GM19328 (cell line): ENCODE measurements around the gene TP63.

Experiments used
- ATAC-seq: cut with Tn5 transposase; IDR thresholded peaks from one replicate; pipeline ENCODE4 v1.9.1; 2021; ENCODE audit warnings: mild to moderate bottlenecking, moderate library complexity; ENCODE audit not compliant: unreplicated experiment

Gene TP63

GRCh38 chr3:189680723-189681122 is 49.5 kb downstream of the TP63 start:
- no peak for ATAC-seq

GRCh38 chr3:189683546-189684255 is 52.5 kb downstream of the TP63 start:
- no peak for ATAC-seq

GRCh38 chr3:189684317-189684716 is 53.1 kb downstream of the TP63 start:
- ATAC-seq: no peak

GRCh38 chr3:189685291-189685690 is 54.1 kb downstream of the TP63 start:
- no peak for ATAC-seq

GRCh38 chr3:189685860-189686259 is 54.7 kb downstream of the TP63 start:
- ATAC-seq: no peak

- ATAC-seq: no peak
Measured at GRCh38 chr3:189687475-189687874, 56.3 kb downstream of the TP63 start.

GRCh38 chr3:189688262-189688661 is 57.1 kb downstream of the TP63 start:
- no peak for ATAC-seq

GRCh38 chr3:189689625-189690024 is 58.4 kb downstream of the TP63 start:
- no peak for ATAC-seq

- ATAC-seq: no peak
Measured at GRCh38 chr3:189690237-189690636, 59.0 kb downstream of the TP63 start.

GRCh38 chr3:189690672-189691071 is 59.5 kb downstream of the TP63 start:
- no peak for ATAC-seq

GRCh38 chr3:189695400-189695799 is 64.2 kb downstream of the TP63 start:
- ATAC-seq: no peak

- ATAC-seq: no peak
Measured at GRCh38 chr3:189698811-189699210, 67.6 kb downstream of the TP63 start.

- ATAC-seq: no peak
Measured at GRCh38 chr3:189699885-189700284, 68.7 kb downstream of the TP63 start.

GRCh38 chr3:189702066-189702646 is 71.0 kb downstream of the TP63 start:
- no peak for ATAC-seq

- no peak for ATAC-seq
Measured at GRCh38 chr3:189703865-189704264, 72.7 kb downstream of the TP63 start.

GRCh38 chr3:189708375-189708774 is 77.2 kb downstream of the TP63 start:
- ATAC-seq: no peak

- no peak for ATAC-seq
Measured at GRCh38 chr3:189710620-189711402, 79.6 kb downstream of the TP63 start.

- no peak for ATAC-seq
Measured at GRCh38 chr3:189712906-189713483, 81.8 kb downstream of the TP63 start.

GRCh38 chr3:189714991-189715961 is 84.1 kb downstream of the TP63 start:
- no peak for ATAC-seq

GRCh38 chr3:189718215-189718614 is 87.0 kb downstream of the TP63 start:
- ATAC-seq: no peak
